ENCODE data around the gene ABHD16A. TPM values are rescaled to one million over a fixed set of nuclear protein-coding genes. Genes with fewer than 3 reads are reported as not detected.
A peak's percentile ranks its signal among the peaks of the same experiment; 100 is the strongest.
"Not testable (repeated sequence)": the region's sequence is repeated elsewhere in the genome, so short reads cannot be mapped to it uniquely, and the experiment has no call there.

ABHD16A gene
- total RNA-seq, 2 experiments from 2014 or later = 20.9 to 25.1 TPM

DNA sequence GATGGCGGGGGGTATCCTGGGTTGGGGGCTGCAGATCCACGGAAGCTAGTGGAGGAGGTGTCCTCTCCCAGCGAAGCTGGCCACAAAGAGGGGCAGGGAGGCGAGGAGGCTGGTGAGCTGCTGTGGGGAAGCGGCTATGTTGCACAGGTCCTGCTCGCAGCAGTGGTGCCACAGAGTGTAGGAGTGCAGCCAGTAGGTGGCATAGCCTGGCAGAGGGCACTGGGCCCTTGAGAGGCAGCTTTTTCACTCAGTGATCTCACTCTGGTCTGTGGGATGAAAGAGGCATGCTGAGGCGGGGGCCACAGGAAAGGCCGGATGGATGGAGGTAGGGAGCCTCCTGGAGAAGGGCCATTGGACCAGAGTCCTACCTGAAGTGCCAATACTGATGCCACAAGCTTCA lies 9.2 kb upstream of the ABHD16A start:
- H3K27ac Mint-ChIP-seq = no peak overlapping the region
- ATAC-seq = peak; percentile 53
- DNase-seq = peak; percentile 36
- H3K9me3 Mint-ChIP-seq (ENCODE audit: low read depth) = no peaks in the 10 kb centered on the region
- H3K4me1 Mint-ChIP-seq = peaks cover 8% of the 10 kb centered on the region
- CTCF ChIA-PET = interaction anchor here (0.6 kb wide), 2 partner anchors 162 to 220 kb away, joined by 3 read pairs; no protein-coding TSS in a partner anchor
- intact Hi-C loops (cut with DNase I, micrococcal nuclease) = no loop called here
- H3K27me3 Mint-ChIP-seq = no peaks in the 10 kb centered on the region
- no peak overlapping the region for H3K4me3 Mint-ChIP-seq
- POLR2A ChIA-PET = no interaction called here
- H3K36me3 Mint-ChIP-seq (ENCODE audit: low read depth) = no peaks in the 10 kb centered on the region

DNA sequence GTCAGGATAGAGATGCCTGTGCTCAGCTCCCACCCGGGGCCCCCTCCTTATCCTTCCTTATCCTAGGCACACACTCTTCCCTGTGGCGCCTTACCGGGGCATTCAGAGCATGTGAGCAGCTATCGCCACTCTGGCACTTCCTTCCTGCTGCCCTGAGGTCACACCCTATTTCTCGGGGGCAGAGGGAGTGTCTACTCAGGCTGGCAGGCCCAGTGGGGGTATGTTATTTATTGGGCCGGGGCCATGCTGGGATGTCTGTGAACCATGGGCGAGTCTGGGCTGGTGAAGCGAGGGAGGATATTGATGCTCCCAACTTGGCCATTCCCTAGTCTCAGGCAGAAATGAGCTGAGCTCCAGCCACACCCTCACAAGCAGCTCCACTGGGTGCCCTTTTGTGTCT lies 8.1 kb upstream of the ABHD16A start:
- POLR2A ChIA-PET = interaction anchor here (0.6 kb wide), 2 partner anchors 27 to 446 kb away, joined by 3 read pairs; no protein-coding TSS in a partner anchor
- Mint-ChIP-seq H3K4me1 (peaks cover 8% of the 10 kb centered on the region), H3K27me3 (no peaks in the 10 kb centered on the region), H3K36me3 (ENCODE audit: low read depth) (no peaks in the 10 kb centered on the region), H3K9me3 (ENCODE audit: low read depth) (no peaks in the 10 kb centered on the region), H3K27ac (no peak overlapping the region), H3K4me3 (no peak overlapping the region)
- ATAC-seq = no peak
- intact Hi-C loops (cut with DNase I, micrococcal nuclease) = no loop called here
- DNase-seq = no peak
- CTCF ChIA-PET = interaction anchor here (0.6 to 1.3 kb wide), 6 partner anchors 8 to 141 kb away, joined by 3 to 4 read pairs (median 3); partner anchors contain the start of genes ABHD16A and LY6G6C

- H3K27me3 Mint-ChIP-seq = no peaks in the 10 kb centered on the region
- POLR2A ChIA-PET = interaction anchor here (0.6 kb wide), 2 partner anchors 28 to 446 kb away, joined by 3 read pairs; no protein-coding TSS in a partner anchor
- CTCF ChIA-PET = interaction anchor here (0.6 to 1.3 kb wide), 5 partner anchors 11 to 140 kb away, joined by 3 to 4 read pairs (median 3); partner anchors contain the start of gene LY6G6C
- H3K36me3 Mint-ChIP-seq (ENCODE audit: low read depth) = no peaks in the 10 kb centered on the region
- no peak overlapping the region for H3K27ac Mint-ChIP-seq
- no peak for DNase-seq
- H3K4me1 Mint-ChIP-seq = peaks cover 8% of the 10 kb centered on the region
- H3K9me3 Mint-ChIP-seq (ENCODE audit: low read depth) = no peaks in the 10 kb centered on the region
- no peak for ATAC-seq
- intact Hi-C loops (cut with DNase I, micrococcal nuclease) = no loop called here
- H3K4me3 Mint-ChIP-seq = no peak overlapping the region
Observed at GRCh38 chr6:31710523-31711219, 7.5 kb upstream of the ABHD16A start.

DNA sequence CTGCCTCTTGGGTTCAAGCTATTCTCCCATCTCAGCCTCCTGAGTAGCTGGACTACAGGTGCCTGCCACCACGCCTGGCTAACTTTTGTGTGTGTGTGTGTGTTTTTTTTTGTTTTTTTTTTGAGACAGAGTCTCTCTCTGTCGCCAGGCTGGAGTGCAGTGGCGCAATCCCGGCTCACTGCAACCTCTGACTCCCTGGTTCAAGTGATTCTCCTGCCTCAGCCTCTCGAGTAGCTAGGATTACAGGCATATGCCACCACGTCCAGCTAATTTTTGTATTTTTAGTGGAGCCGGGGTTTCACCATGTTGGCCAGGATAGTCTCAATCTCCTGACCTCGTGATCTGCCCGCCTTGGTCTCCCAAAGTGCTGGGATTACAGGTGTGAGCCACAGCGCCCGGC lies 6.0 kb upstream of the ABHD16A start:
- H3K27ac Mint-ChIP-seq; H3K27me3 Mint-ChIP-seq; DNase-seq; ATAC-seq; H3K4me3 Mint-ChIP-seq; intact Hi-C loops (cut with DNase I, micrococcal nuclease); H3K4me1 Mint-ChIP-seq; CTCF ChIA-PET; H3K36me3 Mint-ChIP-seq (ENCODE audit: low read depth); H3K9me3 Mint-ChIP-seq (ENCODE audit: low read depth); POLR2A ChIA-PET: not testable (repeated sequence)

DNA sequence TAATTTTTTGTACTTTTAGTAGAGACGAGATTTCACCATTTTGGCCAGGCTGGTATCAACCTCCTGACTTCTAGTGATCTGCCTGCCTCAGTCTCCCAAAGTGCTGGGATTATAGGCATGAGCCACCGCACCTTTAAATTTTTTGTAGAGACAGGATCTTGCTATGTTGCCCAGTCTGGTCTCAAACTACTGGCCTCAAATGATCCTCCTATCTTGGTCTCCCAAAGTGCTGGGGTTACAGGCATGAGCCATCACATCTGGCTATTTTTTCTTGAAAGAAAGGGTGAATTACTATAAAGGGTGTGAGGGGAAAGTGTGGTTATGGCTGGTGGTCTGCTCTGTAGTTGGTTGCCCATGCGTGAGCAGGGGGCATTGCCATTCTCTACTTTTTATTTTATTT lies 5.1 kb upstream of the ABHD16A start:
- ATAC-seq (no peak), DNase-seq (no peak)
- H3K4me1 Mint-ChIP-seq = peaks cover 11% of the 10 kb centered on the region
- ChIA-PET POLR2A (no interaction called here), CTCF (no interaction called here)
- no peak overlapping the region for H3K4me3 Mint-ChIP-seq
- intact Hi-C loops (cut with DNase I, micrococcal nuclease) = no loop called here
- H3K27me3 Mint-ChIP-seq = no peaks in the 10 kb centered on the region
- H3K36me3 Mint-ChIP-seq (ENCODE audit: low read depth) = no peaks in the 10 kb centered on the region
- no peaks in the 10 kb centered on the region for H3K9me3 Mint-ChIP-seq (ENCODE audit: low read depth)
- no peak overlapping the region for H3K27ac Mint-ChIP-seq

DNA sequence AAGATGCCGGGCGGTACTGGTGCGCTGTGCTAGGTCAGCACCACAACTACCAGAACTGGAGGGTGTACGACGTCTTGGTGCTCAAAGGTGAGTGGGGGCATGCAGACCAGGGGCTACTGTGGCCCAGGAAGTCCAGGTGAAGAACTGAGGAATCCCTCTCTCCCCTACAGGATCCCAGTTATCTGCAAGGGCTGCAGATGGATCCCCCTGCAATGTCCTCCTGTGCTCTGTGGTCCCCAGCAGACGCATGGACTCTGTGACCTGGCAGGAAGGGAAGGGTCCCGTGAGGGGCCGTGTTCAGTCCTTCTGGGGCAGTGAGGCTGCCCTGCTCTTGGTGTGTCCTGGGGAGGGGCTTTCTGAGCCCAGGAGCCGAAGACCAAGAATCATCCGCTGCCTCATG lies 4.6 kb upstream of the ABHD16A start:
- peaks cover 11% of the 10 kb centered on the region for H3K4me1 Mint-ChIP-seq
- POLR2A ChIA-PET = no interaction called here
- peaks cover 1% of the 10 kb centered on the region for H3K36me3 Mint-ChIP-seq (ENCODE audit: low read depth)
- no peak for DNase-seq
- intact Hi-C loops (cut with DNase I, micrococcal nuclease) = no loop called here
- no peak for ATAC-seq
- CTCF ChIA-PET = interaction anchor here (0.7 kb wide), 1 partner anchor 114 kb away, joined by 5 read pairs; no protein-coding TSS in a partner anchor
- no peaks in the 10 kb centered on the region for H3K9me3 Mint-ChIP-seq (ENCODE audit: low read depth)
- no peak overlapping the region for H3K27ac Mint-ChIP-seq
- H3K27me3 Mint-ChIP-seq = no peaks in the 10 kb centered on the region
- H3K4me3 Mint-ChIP-seq = no peak overlapping the region

GRCh38 chr6:31706599-31706998 lies 3.5 kb upstream of the ABHD16A start, which contains the start of gene LY6G6F:
Gene LY6G6F, plus strand, starts transcription at chr6:31706866. Its CDS starts 41 bp downstream, at chr6:31706907.
- POLR2A ChIA-PET = no interaction called here
- no peaks in the 10 kb centered on the region for H3K9me3 Mint-ChIP-seq (ENCODE audit: low read depth)
- CTCF ChIA-PET = interaction anchor here (0.7 to 1.1 kb wide), 3 partner anchors 8 to 123 kb away, joined by 3 to 4 read pairs (median 4); no protein-coding TSS in a partner anchor
- DNase-seq = no peak
- no peaks in the 10 kb centered on the region for H3K27me3 Mint-ChIP-seq
- peaks cover 16% of the 10 kb centered on the region for H3K4me1 Mint-ChIP-seq
- H3K36me3 Mint-ChIP-seq (ENCODE audit: low read depth) = peaks cover 4% of the 10 kb centered on the region
- intact Hi-C loops (cut with DNase I, micrococcal nuclease) = no loop called here
- no peak within 1 kb of the TSS for H3K4me3 Mint-ChIP-seq
- no peak within 1 kb of the TSS for H3K27ac Mint-ChIP-seq
- no peak for ATAC-seq

DNA sequence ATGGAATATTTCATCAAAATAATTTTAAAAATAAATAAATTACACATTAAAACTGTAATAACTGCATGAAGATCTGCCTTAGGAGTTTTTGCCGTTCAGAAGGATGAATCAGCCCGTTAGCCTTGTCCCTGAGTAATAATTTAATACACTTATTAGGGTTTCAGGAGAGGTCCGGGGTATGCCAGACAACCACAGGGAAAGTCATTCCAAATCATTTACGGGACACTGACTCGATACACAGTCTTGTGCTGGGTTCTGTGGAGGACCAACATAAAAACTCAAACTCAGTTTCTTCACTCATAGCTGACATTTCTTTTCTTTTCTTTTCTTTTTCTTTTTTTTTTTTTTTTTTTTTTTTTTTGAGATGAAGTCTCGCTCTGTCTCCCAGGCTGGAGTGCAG lies 2.8 kb upstream of the ABHD16A start:
- intact Hi-C loops (cut with DNase I, micrococcal nuclease) = no loop called here
- ATAC-seq (no peak), DNase-seq (no peak)
- POLR2A ChIA-PET = no interaction called here
- no peak overlapping the region for H3K4me3 Mint-ChIP-seq
- H3K4me1 Mint-ChIP-seq = peaks cover 21% of the 10 kb centered on the region
- H3K27me3 Mint-ChIP-seq = no peaks in the 10 kb centered on the region
- H3K36me3 Mint-ChIP-seq (ENCODE audit: low read depth) = peaks cover 4% of the 10 kb centered on the region
- H3K9me3 Mint-ChIP-seq (ENCODE audit: low read depth) = no peaks in the 10 kb centered on the region
- no peak overlapping the region for H3K27ac Mint-ChIP-seq
- CTCF ChIA-PET = interaction anchor here (0.9 to 1.1 kb wide), 2 partner anchors 9 to 64 kb away, joined by 3 to 4 read pairs; no protein-coding TSS in a partner anchor

DNA sequence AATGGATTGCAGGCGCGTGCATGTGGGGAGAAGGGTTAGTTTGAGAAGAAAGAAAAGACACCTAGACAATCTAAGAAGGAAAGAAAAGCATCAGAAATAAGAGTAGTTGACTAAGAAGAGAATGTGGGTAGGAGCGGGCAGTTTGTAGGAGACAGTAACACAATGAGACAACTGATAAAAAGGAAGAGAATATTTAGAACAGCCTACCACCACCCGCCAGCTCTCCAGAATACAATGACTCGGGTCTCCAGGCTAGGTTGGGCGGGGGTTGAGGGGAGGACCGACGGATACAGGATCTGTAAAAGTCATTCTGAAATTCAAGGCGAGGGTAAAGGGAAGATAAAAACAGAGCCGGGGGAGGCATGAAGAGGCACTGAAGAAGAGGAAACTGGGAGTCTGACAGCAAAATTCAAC lies 712 bp downstream of the ABHD16A start:
- CTCF ChIA-PET = interaction anchor here (0.6 to 1.4 kb wide), 7 partner anchors 38 to 187 kb away, joined by 3 to 4 read pairs (median 3); partner anchors contain the start of genes GPANK1, HSPA1B and NEU1
- Mint-ChIP-seq H3K4me3 (peak overlapping the region; percentile 99), H3K36me3 (ENCODE audit: low read depth) (peaks cover 13% of the 10 kb centered on the region), H3K9me3 (ENCODE audit: low read depth) (no peaks in the 10 kb centered on the region), H3K4me1 (peaks cover 30% of the 10 kb centered on the region), H3K27ac (peak overlapping the region; percentile 97), H3K27me3 (no peaks in the 10 kb centered on the region)
- intact Hi-C loops (cut with DNase I, micrococcal nuclease) = loop anchor here (2.0 kb wide), 4 partner anchors 36 to 124 kb away; partner anchors contain the start of genes BAG6 (in 1 of the 2), GPANK1 (in 1 of the 2) and HSPA1B (in 1 of the 2)
- peak; percentile 68 for DNase-seq
- POLR2A ChIA-PET = interaction anchor here (0.5 to 1.3 kb wide), 2 partner anchors 18 to 37 kb away, joined by 3 to 5 read pairs; partner anchors contain the start of gene GPANK1
- peak; percentile 45 for ATAC-seq

DNA sequence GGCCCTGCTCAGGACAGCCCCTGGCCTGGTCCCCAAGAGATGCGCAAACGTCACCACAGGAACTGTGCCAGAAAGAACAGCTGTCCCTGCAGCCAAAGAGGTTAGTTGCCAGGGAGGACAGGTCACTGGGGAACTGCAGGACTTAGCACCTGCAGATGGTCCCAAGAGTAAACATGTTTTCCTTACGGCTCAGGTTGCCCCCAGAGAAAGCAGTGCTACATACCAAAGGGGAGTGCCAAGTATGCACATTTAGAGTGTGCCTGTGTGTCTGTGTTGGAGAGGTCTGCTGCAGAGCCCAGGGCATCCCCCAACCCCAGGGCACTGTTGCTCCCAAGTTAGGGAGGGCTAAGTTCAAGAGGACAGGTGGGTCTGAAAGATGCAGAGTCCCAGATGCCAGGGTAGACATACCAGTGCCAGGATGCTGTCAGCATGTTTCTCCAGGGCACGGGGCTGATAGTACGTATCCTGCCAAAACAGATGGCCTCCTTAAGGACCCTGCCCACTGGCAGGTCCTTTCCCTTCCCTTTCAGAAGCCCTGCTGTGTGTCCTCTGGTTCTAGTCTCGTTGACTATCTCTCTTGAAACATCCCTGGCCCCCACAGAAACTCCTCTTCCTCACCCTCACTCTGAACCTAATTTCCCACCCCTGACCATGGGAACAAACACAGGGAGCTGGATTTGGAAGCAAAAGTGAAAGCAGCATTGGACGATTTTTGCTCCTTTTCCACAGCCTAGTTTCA lies 1.3 kb downstream of the ABHD16A start:
- DNase-seq = no peak

More for the DNA sequence above, 1.3 kb downstream of the ABHD16A start:
- no peaks in the 10 kb centered on the region for H3K27me3 Mint-ChIP-seq
- H3K4me1 Mint-ChIP-seq = peaks cover 33% of the 10 kb centered on the region
- H3K27ac Mint-ChIP-seq = peak overlapping the region; percentile 97
- ATAC-seq = no peak
- intact Hi-C loops (cut with DNase I, micrococcal nuclease) = loop anchor here (2.0 kb wide), 4 partner anchors 37 to 125 kb away; partner anchors contain the start of genes BAG6 (in 1 of the 2), GPANK1 (in 1 of the 2) and HSPA1B (in 1 of the 2)
- H3K9me3 Mint-ChIP-seq (ENCODE audit: low read depth) = no peaks in the 10 kb centered on the region
- H3K4me3 Mint-ChIP-seq = peak overlapping the region; percentile 99
- H3K36me3 Mint-ChIP-seq (ENCODE audit: low read depth) = peaks cover 15% of the 10 kb centered on the region
- ChIA-PET CTCF (interaction anchor here (0.6 to 2.1 kb wide), 3 partner anchors 11 to 187 kb away, joined by 3 to 6 read pairs (median 3); no protein-coding TSS in a partner anchor), POLR2A (interaction anchor here (0.5 kb wide), 1 partner anchor 17 kb away, joined by 3 read pairs; no protein-coding TSS in a partner anchor)

Data from activated CD4-positive, alpha-beta T cell treated with anti-CD3 and anti-CD28 coated beads for 36 hours (primary cell).